Islet precursor cell (in vitro differentiated cells): ENCODE results near the gene DEFB116.
"Not testable (repeated sequence)": the region's sequence is repeated elsewhere in the genome, so short reads cannot be mapped to it uniquely, and the experiment has no call there.

Experiments used
- DNase-seq: peaks from one replicate; pipeline ENCODE4 v3.0.0-alpha.2; 2018

Gene DEFB116, protein sequence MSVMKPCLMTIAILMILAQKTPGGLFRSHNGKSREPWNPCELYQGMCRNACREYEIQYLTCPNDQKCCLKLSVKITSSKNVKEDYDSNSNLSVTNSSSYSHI

DNA sequence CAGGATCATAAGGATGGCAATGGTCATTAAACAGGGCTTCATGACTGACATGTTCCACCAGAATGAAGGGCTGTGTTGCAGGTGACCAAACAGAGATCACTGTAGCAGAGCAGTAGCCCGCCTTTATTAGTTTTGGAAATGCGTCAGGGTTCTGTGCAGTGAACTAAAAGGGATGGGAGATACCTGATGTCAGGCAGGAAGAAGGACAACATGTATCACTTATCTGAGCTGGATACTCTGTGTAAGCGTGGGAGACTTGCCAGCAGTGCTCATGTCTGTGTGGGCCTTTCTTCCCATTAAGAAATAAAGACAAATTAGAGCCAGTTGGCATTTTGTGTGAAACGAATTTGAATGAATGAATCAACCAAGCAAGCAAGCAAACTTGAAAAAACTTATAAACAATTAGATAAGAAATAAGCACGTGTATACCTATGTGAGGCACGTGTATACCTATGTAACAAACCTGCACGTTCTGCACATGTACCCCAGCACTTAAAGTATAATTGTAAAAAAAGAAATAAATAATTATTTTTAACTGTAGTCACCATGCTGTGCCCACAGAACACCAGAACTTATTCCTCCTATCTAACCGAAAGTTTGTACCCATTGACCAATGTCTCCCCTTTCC lies at the start of gene DEFB116:
TSS of gene DEFB116 (minus strand) at position 51 of the 628 bp plus-strand sequence. CDS start at position 51, 0 bp downstream.
- no peak for DNase-seq

DNA sequence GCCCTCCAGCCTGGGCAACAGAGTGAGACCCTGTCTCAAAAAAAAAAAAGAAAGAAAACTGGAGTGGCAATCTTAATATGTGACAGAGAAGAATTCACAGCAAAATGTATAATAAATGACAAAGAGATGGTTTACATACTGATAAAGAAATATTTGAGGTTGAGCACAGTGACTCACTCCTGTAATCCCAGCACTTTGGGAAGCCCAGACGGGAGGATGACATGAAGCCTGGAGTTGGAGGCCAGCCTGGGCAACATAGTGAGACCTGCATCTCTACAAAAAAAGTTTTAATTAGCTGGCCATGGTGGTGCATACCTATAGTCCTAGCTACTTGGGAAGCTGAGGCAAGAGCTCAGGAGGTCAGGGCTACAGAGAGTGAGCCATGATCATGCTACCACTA lies 47.6 kb upstream of the DEFB116 start:
- DNase-seq, result no peak

DNA sequence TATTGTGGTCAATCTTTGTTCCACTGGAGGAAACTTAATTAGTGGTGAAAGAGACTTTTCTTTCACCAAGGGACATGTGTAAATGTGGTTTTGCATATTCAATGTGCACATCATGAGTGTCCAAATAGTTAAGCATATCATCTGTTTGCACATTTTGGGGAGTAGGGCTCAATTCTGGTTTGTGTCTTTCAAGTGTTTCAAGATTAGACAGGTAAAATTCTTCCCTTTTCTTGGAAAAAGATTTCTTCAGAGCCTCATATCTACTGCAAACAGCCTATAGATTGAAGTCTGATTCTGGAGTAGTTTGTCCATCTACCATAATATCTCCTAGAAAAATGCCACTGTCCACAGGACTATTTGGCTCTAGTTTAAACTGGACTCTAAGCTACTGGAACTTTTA lies 33.1 kb upstream of the DEFB116 start:
- no peak for DNase-seq

DNA sequence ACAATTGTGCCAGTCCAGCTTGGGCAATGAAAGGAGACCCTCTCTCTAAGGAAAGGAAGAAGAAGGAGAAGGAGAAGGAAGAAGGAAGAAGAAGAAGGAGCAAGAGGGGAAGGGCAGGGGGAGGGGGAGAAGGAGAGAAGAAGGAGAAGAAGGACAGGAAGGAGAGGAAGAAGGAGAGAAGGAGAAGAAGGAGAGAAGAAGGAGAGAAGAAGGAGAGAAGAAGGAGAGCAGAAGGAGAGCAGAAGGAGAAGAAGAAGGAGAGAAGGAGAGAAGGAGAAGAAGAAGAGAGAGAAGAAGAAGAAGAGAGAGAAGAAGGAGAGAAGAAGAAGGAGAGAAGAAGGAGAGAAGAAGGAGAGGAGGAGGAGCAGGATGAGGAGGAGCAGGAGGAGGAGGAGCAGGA lies 22.5 kb upstream of the DEFB116 start:
- no peak for DNase-seq

DNA sequence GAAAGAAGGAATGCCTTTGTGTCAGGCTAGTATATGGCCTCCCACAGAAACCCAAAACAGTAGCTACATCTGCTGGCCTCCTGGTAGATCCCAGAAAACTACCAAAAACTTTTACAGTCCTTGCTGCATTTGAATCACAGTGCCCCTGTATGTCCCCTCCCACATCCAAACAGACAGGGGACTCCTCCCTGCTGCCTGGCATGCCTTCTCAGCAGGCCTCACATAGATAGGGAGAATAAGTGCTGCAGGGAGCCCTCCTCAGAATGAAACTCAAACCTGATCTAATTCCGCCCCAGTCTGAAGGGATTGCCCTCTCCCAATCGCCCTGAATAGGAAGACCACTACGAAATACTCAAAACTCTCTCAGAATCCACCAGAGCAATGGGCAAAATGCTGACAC lies 14.1 kb upstream of the DEFB116 start:
- no peak for DNase-seq

DNA sequence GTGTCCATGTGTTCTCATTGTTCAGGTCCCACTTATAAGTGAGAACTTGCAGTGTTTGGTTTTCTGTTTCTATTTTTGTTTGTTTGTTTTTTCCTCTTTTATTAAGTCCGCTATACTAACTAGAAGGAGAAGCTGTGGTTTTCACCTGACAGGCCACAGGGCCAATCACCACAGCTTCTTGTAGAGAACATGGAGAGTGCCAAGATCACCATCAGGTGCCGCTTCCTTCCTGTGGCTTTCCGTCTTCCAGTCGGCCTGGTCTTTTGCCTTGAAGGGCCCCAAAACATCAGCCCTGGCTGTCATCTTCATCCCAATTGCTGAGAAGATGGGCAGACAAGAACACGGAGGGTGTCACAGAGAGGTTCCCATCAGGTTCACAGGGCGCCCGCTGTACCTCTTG lies 23.4 kb downstream of the DEFB116 start:
- not testable (repeated sequence) for DNase-seq

DNA sequence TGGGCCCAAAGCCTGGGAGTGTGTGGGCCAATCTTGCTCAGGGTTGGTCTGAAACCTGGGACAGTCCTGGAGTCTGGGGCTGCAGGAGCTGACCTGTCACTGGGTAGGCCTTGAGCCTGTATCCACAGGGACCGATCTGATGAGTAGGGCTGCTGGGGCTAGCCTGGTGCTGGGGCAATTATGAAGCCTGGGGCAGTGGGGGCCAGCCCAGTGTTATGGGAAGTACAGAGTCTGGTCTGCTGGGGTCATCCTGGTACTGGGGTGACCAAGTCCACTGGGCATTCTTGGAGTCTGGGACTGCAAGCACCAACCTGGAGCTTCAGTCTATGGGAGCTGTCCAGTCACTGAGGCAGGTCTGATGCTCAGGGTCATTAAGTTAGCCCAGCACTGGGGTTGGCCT lies 30.2 kb downstream of the DEFB116 start:
- no peak for DNase-seq

DNA sequence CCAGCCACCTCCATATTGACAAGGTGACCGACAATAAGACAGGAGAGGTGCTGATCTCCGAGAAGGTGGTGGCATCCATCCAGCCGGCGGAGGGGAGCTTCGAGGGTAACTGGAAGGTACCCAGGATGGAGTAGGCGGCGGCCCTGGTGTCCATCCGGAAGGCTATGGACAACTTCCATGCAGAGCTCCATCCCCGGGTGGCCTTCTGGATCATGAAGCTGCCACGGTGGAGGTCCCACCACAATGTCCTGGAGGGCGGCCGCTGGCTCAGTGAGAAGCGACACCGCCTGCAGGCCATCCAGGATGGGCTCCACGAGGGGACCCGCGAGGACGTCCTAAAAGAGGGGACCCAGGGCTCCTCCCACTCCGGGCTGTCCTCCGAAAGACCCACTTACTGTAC lies 33.9 kb downstream of the DEFB116 start:
- DNase-seq, result no peak

DNA sequence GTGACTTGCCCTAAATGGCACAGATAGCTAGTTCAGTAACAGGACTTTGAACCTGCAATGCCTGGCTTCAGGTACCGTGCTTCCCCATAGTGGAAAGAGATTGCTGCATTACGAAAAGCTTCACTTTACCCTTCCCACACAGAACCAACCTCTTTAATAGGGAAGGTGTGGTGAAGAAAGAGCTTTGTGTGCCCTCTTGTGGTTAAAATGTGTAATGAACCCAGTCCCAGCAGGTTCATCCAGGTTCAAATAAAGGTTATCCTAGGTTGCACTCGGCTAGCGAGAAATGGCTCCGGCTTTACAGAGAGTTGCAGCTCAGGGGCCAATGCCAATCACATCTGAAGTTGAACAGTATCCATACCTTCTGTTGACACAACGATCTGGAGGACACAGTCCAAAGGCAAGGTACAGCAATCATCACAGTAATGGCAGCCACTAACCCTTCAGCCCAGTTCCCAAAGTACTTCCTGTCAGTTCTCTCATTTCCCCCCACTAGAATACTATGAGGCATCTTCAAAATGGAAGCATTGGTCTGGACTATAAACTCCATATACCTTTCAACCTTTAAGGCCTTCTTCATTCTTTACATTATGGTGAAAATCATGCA lies 48.0 kb downstream of the DEFB116 start:
- no peak for DNase-seq

DNA sequence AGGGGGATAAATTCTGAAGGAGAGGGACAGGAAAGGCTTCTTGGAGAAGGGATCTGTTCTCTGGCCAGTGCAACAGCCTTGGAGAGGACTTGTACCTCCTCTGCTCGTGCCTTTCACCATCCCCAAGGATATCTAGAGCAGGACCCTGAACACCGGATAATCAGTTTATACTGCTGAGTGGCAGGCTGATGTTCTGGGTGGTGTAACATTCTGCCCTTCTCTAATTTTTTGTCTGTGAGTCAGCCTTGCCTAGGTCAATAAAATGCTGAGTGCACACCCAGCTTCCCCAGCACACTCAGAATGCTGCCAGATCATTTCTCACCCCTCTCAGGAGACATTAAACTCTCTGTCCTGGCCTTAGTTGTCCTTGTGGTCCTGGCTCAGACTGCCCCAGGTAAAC lies 51.0 kb downstream of the DEFB116 start, which contains the start of gene DEFB115:
TSS of gene DEFB115 (plus strand) at position 301 of the 400 bp plus-strand sequence. CDS start at position 301, 0 bp downstream.
- DNase-seq, result no peak

DNA sequence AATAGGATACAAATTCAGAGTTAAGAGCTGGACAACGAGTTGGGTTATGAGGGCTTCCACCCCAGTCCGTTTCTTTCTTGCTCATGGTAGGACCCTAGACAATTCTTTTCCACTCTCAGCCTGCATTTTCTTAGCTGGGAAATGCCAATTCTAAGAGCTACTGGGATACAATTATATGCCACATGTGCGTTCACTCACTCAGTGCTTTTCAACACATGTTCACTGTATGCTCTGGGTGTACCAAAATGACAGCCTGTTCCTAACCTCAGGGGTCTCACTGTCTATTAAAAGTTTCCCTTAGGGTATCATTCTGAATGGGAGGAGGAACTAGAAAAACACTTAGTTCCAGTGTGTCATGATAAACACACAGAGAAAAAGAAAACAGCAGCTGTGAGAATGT lies 51.4 kb downstream of the DEFB116 start:
- DNase-seq, result no peak
